SK-N-SH (cell line): ENCODE results near the gene MRTFB. TPM values are rescaled to one million over a fixed set of nuclear protein-coding genes. Genes with fewer than 3 reads are reported as not detected.

Experiments
- CTCF ChIA-PET: fragments of 300-600, 350-600 bp; formaldehyde crosslinking; extraction: SDS; loops from one replicate; lab custom pipeline; 2021; lab: Yijun Ruan, JAX
- POLR2A ChIA-PET: fragments of 350-600 bp; sonication (Branson Sonifier 250); formaldehyde crosslinking; extraction: SDS; loops from one replicate; lab custom pipeline; 2020; ENCODE audit warnings: antibody characterized with exemption, inconsistent platforms; lab: Yijun Ruan, JAX
- DNase-seq: peaks from one replicate; pipeline ENCODE4 v3.0.0; 2012
- H2AFZ ChIP-seq: fragments of 200-600 bp; sonication (generic); 2 replicates; pipeline ENCODE4 v1.8.1; 2016; ENCODE audit warnings: antibody characterized with exemption, mild to moderate bottlenecking, low read depth
- H3F3A ChIP-seq: fragments of 200-600 bp; sonication (generic); replicated peaks from 2 replicates; pipeline ENCODE3; 2016; ENCODE audit warnings: antibody characterized with exemption, mild to moderate bottlenecking; ENCODE audit not compliant: insufficient read depth
- H3K27ac ChIP-seq, 2 experiments: fragments of 200-500 bp in 1 of 2; fragments of 200-600 bp in 1 of 2; sonication (Bioruptor generic) in 1 of 2; sonication (generic), shearing (Covaris generic) in 1 of 2; 2 replicates each; pipeline versions ENCODE4 v1.5.1 to v1.6.1; 2014 to 2016; ENCODE audit warnings: low read depth in 2 of 2, inconsistent platforms in 1 of 2, low read length in 1 of 2, mild to moderate bottlenecking in 1 of 2, mixed read lengths in 1 of 2
- H3K27me3 ChIP-seq: fragments of 200-600 bp; sonication (generic), shearing (Covaris generic); 2 replicates; pipeline ENCODE4 v1.6.1; 2016; ENCODE audit warnings: mixed run types; ENCODE audit not compliant: insufficient read depth
- H3K36me3 ChIP-seq, 2 experiments: fragments of 200-500 bp in 1 of 2; fragments of 200-600 bp in 1 of 2; sonication (Bioruptor generic) in 1 of 2; sonication (generic) in 1 of 2; replicated peaks in 1 of 2; 2 replicates each; pipeline versions ENCODE3 to v1.5.1; 2014 to 2016; ENCODE audit warnings: low read length in 1 of 2, mild to moderate bottlenecking in 1 of 2; ENCODE audit not compliant: insufficient read depth in 2 of 2, control insufficient read depth in 1 of 2
- H3K4me1 ChIP-seq, 2 experiments: fragments of 200-500 bp in 1 of 2; fragments of 200-600 bp in 1 of 2; sonication (Bioruptor generic) in 1 of 2; sonication (generic), shearing (Covaris generic) in 1 of 2; 2 replicates each; pipeline versions ENCODE4 v1.5.1 to v1.6.1; 2014 to 2016; ENCODE audit warnings: low read depth in 1 of 2, low read length in 1 of 2, mixed run types in 1 of 2; ENCODE audit not compliant: insufficient read depth in 2 of 2, control insufficient read depth in 1 of 2
- H3K4me2 ChIP-seq: fragments of 200-600 bp; sonication (generic), shearing (Covaris generic); 2 replicates; pipeline ENCODE4 v1.6.1; 2017; ENCODE audit warnings: mixed run types
- H3K4me3 ChIP-seq, 2 experiments: fragments of 200-500 bp in 1 of 2; fragments of 200-600 bp in 1 of 2; sonication (Bioruptor generic) in 1 of 2; sonication (generic), shearing (Covaris generic) in 1 of 2; 2 replicates each; pipeline versions ENCODE4 v1.5.1 to v1.8.1; 2014 to 2016; ENCODE audit warnings: low read depth in 2 of 2, inconsistent platforms in 1 of 2, low read length in 1 of 2, mild to moderate bottlenecking in 1 of 2, mixed read lengths in 1 of 2, moderate library complexity in 1 of 2
- H3K79me2 ChIP-seq: fragments of 200-600 bp; sonication (generic); 2 replicates; pipeline ENCODE4 v1.8.1; 2017; ENCODE audit warnings: mild to moderate bottlenecking; ENCODE audit not compliant: insufficient read depth
- H3K9ac ChIP-seq: fragments of 200-600 bp; sonication (generic); 2 replicates; pipeline ENCODE4 v1.6.1; 2017; ENCODE audit warnings: mixed run types
- H3K9me2 ChIP-seq: fragments of 200-600 bp; sonication (generic); 2 replicates; pipeline ENCODE4 v1.6.1; 2017; ENCODE audit warnings: mixed run types
- H3K9me3 ChIP-seq: fragments of 200-600 bp; sonication (generic); 2 replicates; pipeline ENCODE4 v1.6.1; 2017; ENCODE audit warnings: mixed run types, mild to moderate bottlenecking, moderate library complexity
- H4K20me1 ChIP-seq: fragments of 200-600 bp; sonication (generic); 2 replicates; pipeline ENCODE4 v1.6.1; 2017; ENCODE audit warnings: mild to moderate bottlenecking, mixed run types; ENCODE audit not compliant: insufficient read depth
- CHD2 ChIP-seq: fragments of 150-350 bp; IDR thresholded peaks from 2 replicates; pipeline ENCODE4 v1.6.1; 2018; ENCODE audit warnings: low read length; ENCODE audit not compliant: partially characterized antibody
- FOSL2 ChIP-seq: IDR thresholded peaks from 2 replicates; pipeline ENCODE4 v1.4.0; 2012; ENCODE audit warnings: low read depth, mild to moderate bottlenecking, moderate library complexity, borderline replicate concordance
- FOXJ3 ChIP-seq: sonication (generic); formaldehyde crosslinking; IDR thresholded peaks from 2 replicates; pipeline ENCODE4 v1.5.1; 2020; ENCODE audit warnings: mild to moderate bottlenecking, missing genetic modification reagents
- GABPA ChIP-seq: IDR thresholded peaks from 2 replicates; pipeline ENCODE4 v1.4.0; 2012; ENCODE audit warnings: low read depth, mild to moderate bottlenecking
- JUND ChIP-seq: IDR thresholded peaks from 2 replicates; pipeline ENCODE4 v1.4.0; 2012
- MXI1 ChIP-seq: IDR thresholded peaks from 2 replicates; pipeline ENCODE4 v1.6.1; 2012; ENCODE audit warnings: mild to moderate bottlenecking, low read depth, low read length, improper control_type of control experiment
- NRF1 ChIP-seq: IDR thresholded peaks from 2 replicates; pipeline ENCODE4 v1.6.1; 2012; ENCODE audit warnings: low read depth, mild to moderate bottlenecking, low read length
- RXRA ChIP-seq: IDR thresholded peaks from 2 replicates; pipeline ENCODE4 v1.4.0; 2012; ENCODE audit warnings: low read depth, mild to moderate bottlenecking, borderline replicate concordance
- SIN3A ChIP-seq: IDR thresholded peaks from 2 replicates; pipeline ENCODE4 v1.6.1; 2012; ENCODE audit warnings: low read depth, mild to moderate bottlenecking, low read length, moderate library complexity, borderline replicate concordance
- TCF12 ChIP-seq: IDR thresholded peaks from 2 replicates; pipeline ENCODE4 v1.4.0; 2012
- TEAD4 ChIP-seq: IDR thresholded peaks from 2 replicates; pipeline ENCODE4 v1.4.0; 2012; ENCODE audit warnings: mild to moderate bottlenecking, borderline replicate concordance; ENCODE audit not compliant: insufficient read depth
- YY1 ChIP-seq: IDR thresholded peaks from 2 replicates; pipeline ENCODE4 v1.4.0; 2012; ENCODE audit warnings: low read depth, mild to moderate bottlenecking
- WGBS: methylation state at CpG from one replicate; pipeline ENCODE4 v1.1.6; 2017; ENCODE audit warnings: low lambda C conversion rate; 5-methylcytosine and 5-hydroxymethylcytosine counted together
- polyA plus RNA-seq, 3 experiments: library from polyadenylated mRNA; depleted of rRNA; stranded (reverse); fragments of >200 nt; gene quantifications; 2 replicates each; pipeline ENCODE4 v1.2.3, GENCODE V29; 2012
- TF ChIP-seq, protein P1 (sequence below): IDR thresholded peaks from 2 replicates; pipeline ENCODE4 v1.6.1; 2012; ENCODE audit warnings: mild to moderate bottlenecking, low read depth, low read length, moderate library complexity
- TF ChIP-seq, protein P2 (sequence below): fragments of 200-600 bp; sonication (generic); IDR thresholded peaks from 2 replicates; pipeline ENCODE4 v1.6.1; 2017; ENCODE audit warnings: antibody characterized with exemption, mild to moderate bottlenecking, moderate library complexity
- TF ChIP-seq, protein P3 (sequence below): IDR thresholded peaks from 2 replicates; pipeline ENCODE4 v1.4.0; 2012; ENCODE audit warnings: low read depth

Gene MRTFB
- polyA plus RNA-seq, 1 of the 3 experiments (the other 2 are of a cell fraction), result 3.3 TPM

DNA sequence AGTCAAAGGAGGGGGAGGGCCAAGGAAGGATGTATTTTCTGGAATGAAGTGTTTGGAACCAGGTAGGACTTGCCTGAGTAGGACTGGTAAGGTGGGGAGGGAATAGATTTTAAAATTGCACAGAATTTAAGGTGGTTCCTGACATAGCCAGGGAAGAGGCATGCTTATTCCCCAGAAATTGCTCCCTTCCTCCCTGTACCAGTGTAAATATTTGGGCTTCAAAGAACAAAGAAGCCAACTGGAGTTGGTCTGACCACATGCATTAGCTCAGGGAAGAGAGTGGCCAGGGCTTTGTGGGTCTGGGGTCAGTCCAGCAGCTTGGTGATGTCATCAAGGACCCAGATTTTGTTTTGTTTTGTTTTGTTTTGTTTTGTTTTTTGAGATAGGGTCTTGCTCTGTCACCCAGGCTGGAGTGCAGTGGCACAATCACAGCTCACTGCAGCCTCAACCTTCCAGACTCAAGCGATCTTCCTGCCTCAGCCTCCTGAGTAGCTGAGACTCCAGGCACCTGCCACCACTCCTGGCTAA, 9.3 kb upstream of the MRTFB start:
- H3K4me3 ChIP-seq, result no peak overlapping the region
- H4K20me1 ChIP-seq, result no peaks in the 10 kb centered on the region
- no peaks in the 10 kb centered on the region; the same call in 1 of the 2 replicates for H3K27me3 ChIP-seq
- H3K79me2 ChIP-seq, result no peaks in the 10 kb centered on the region
- H3K9me3 ChIP-seq, result no peaks in the 10 kb centered on the region
- no peaks in the 10 kb centered on the region for H3K9me2 ChIP-seq
- CTCF ChIA-PET, result interaction anchor here (0.6 kb wide), 1 partner anchor 96 kb away, joined by 3 read pairs; no protein-coding TSS in a partner anchor
- no peak overlapping the region for H3K4me2 ChIP-seq
- H2AFZ ChIP-seq, result no peak overlapping the region
- WGBS, result 75% methylated on average over 1 of the region's 1 CpG
- no peaks in the 10 kb centered on the region for H3K36me3 ChIP-seq
- TF ChIP-seq RXRA, result no peak
- TF ChIP-seq FOXJ3 (CRISPR knock-in tag), result no peak
- TF ChIP-seq FOSL2, result no peak
- POLR2A ChIA-PET, result no interaction called here
- no peak overlapping the region for H3K9ac ChIP-seq
- no peaks in the 10 kb centered on the region for H3K4me1 ChIP-seq
- no peak for DNase-seq
- H3K27ac ChIP-seq, result no peak overlapping the region
- H3F3A ChIP-seq, result no peaks in the 10 kb centered on the region

DNA sequence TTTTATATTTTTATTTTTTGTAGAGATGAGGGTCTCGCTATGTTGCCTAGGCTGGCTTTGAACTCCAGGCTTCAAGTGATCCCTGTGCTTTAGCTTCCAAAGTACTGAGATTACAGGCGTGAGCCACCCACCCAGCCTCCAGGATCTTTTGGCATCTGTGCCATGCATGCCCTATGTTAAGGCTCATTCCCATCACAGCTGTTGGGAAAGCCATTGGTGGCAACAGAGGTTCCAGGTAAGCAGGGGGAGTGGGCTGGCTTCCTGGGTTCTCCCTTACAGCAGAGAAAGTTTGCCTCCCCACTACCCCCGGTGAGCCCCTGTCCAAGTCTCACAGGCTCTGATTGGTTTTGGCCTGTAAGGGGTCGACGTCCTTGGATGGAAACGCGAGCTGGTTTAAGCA, 8.9 kb upstream of the MRTFB start:
- ChIA-PET CTCF (interaction anchor here (0.6 kb wide), 1 partner anchor 96 kb away, joined by 3 read pairs; no protein-coding TSS in a partner anchor), POLR2A (no interaction called here)
- H4K20me1 ChIP-seq, result no peaks in the 10 kb centered on the region
- no peaks in the 10 kb centered on the region; the same call in 1 of the 2 replicates for H3K27me3 ChIP-seq
- no peaks in the 10 kb centered on the region for H3K9me3 ChIP-seq
- no peak for DNase-seq
- H3F3A ChIP-seq, result no peaks in the 10 kb centered on the region
- H3K4me2 ChIP-seq, result no peak overlapping the region
- no peak overlapping the region for H3K9ac ChIP-seq
- H3K4me3 ChIP-seq, result no peak overlapping the region
- H3K9me2 ChIP-seq, result no peaks in the 10 kb centered on the region
- no peak overlapping the region for H2AFZ ChIP-seq
- 88% methylated on average over 7 of the region's 7 CpGs for WGBS
- H3K36me3 ChIP-seq, result no peaks in the 10 kb centered on the region
- no peak overlapping the region for H3K27ac ChIP-seq
- no peaks in the 10 kb centered on the region for H3K79me2 ChIP-seq
- no peaks in the 10 kb centered on the region for H3K4me1 ChIP-seq
- no peak for TF ChIP-seq GABPA
- no peak for TF ChIP-seq TCF12
- TF ChIP-seq NRF1, result no peak
- TF ChIP-seq SIN3A, result no peak
- TF ChIP-seq TEAD4, result no peak
- no peak for TF ChIP-seq CHD2

DNA sequence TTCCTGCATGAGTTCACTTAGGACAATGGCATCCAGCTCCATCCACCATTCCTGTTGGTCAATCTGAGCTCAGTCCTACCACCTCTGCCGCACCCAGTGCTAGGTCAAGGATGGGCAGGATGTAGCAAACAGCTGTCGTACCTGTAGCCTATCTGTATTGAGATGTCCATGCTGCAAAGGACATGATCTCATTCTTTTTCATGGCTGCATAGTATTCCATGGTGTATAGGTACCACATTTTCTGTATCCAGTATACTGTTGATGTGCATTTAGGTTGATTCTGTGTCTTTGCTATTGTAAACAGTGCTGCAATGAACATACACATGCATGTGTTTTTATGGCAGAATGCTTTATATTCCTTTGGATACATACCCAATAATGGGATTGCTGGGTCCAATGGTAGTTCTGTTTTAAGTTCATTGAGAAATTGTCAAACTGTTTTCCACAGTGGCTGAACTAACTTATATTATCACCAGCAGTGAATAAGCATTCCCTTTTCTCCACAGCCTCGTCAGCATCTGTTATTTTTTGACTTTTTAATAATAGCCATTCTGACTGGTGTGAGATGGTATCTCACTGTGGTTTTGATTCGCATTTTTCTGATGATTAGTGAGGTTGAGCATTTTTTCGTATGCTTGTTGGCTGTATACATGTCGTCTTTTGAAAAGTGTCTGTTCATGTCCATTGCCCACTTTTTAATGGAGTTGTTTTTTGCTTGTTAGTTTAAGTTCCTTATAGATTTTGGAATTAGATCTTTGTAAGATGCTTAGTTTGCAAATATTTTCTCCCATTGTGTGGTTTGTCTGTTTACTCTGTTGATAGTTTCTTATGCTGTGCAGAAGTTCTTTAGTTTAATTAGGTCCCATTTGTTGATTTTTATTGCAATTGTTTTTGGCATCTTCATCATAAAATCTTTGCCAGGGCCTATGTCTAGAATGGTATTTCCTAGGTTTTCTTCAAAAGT, 7.2 kb upstream of the MRTFB start:
- H3K27me3 ChIP-seq, result no peaks in the 10 kb centered on the region
- no peak overlapping the region for H3K9ac ChIP-seq
- CTCF ChIA-PET, result no interaction called here
- H3K27ac ChIP-seq, result no peak overlapping the region
- H3F3A ChIP-seq, result no peaks in the 10 kb centered on the region
- no peaks in the 10 kb centered on the region for H3K36me3 ChIP-seq
- no peak overlapping the region for H3K4me2 ChIP-seq
- no peaks in the 10 kb centered on the region for H4K20me1 ChIP-seq
- no peaks in the 10 kb centered on the region for H3K9me3 ChIP-seq
- H3K9me2 ChIP-seq, result no peaks in the 10 kb centered on the region
- DNase-seq, result no peak
- 52% methylated on average over 6 of the region's 6 CpGs for WGBS
- H2AFZ ChIP-seq, result no peak overlapping the region
- H3K4me1 ChIP-seq, result no peaks in the 10 kb centered on the region
- no peaks in the 10 kb centered on the region for H3K79me2 ChIP-seq
- POLR2A ChIA-PET, result no interaction called here
- H3K4me3 ChIP-seq, result no peak overlapping the region
- TF ChIP-seq, protein P1, sequence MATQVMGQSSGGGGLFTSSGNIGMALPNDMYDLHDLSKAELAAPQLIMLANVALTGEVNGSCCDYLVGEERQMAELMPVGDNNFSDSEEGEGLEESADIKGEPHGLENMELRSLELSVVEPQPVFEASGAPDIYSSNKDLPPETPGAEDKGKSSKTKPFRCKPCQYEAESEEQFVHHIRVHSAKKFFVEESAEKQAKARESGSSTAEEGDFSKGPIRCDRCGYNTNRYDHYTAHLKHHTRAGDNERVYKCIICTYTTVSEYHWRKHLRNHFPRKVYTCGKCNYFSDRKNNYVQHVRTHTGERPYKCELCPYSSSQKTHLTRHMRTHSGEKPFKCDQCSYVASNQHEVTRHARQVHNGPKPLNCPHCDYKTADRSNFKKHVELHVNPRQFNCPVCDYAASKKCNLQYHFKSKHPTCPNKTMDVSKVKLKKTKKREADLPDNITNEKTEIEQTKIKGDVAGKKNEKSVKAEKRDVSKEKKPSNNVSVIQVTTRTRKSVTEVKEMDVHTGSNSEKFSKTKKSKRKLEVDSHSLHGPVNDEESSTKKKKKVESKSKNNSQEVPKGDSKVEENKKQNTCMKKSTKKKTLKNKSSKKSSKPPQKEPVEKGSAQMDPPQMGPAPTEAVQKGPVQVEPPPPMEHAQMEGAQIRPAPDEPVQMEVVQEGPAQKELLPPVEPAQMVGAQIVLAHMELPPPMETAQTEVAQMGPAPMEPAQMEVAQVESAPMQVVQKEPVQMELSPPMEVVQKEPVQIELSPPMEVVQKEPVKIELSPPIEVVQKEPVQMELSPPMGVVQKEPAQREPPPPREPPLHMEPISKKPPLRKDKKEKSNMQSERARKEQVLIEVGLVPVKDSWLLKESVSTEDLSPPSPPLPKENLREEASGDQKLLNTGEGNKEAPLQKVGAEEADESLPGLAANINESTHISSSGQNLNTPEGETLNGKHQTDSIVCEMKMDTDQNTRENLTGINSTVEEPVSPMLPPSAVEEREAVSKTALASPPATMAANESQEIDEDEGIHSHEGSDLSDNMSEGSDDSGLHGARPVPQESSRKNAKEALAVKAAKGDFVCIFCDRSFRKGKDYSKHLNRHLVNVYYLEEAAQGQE, result no peak
- TF ChIP-seq, protein P2, sequence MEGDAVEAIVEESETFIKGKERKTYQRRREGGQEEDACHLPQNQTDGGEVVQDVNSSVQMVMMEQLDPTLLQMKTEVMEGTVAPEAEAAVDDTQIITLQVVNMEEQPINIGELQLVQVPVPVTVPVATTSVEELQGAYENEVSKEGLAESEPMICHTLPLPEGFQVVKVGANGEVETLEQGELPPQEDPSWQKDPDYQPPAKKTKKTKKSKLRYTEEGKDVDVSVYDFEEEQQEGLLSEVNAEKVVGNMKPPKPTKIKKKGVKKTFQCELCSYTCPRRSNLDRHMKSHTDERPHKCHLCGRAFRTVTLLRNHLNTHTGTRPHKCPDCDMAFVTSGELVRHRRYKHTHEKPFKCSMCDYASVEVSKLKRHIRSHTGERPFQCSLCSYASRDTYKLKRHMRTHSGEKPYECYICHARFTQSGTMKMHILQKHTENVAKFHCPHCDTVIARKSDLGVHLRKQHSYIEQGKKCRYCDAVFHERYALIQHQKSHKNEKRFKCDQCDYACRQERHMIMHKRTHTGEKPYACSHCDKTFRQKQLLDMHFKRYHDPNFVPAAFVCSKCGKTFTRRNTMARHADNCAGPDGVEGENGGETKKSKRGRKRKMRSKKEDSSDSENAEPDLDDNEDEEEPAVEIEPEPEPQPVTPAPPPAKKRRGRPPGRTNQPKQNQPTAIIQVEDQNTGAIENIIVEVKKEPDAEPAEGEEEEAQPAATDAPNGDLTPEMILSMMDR, result no peak
- no peak for TF ChIP-seq MXI1
- TF ChIP-seq, protein P3, sequence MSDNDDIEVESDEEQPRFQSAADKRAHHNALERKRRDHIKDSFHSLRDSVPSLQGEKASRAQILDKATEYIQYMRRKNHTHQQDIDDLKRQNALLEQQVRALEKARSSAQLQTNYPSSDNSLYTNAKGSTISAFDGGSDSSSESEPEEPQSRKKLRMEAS, result no peak
- TF ChIP-seq JUND, result no peak
- TF ChIP-seq YY1, result no peak
